WERI-Rb-1 (cell line): ENCODE data around the gene FIGN.

Experiments used
- DNase-seq: peaks from one replicate; pipeline ENCODE4 v3.0.0-alpha.2; 2020
- H3K27ac ChIP-seq: fragments of 250-450 bp; sonication (Bioruptor Pico); 2 replicates; pipeline ENCODE4 v1.5.1; 2020; ENCODE audit warnings: mild to moderate bottlenecking, moderate library complexity
- H3K27me3 ChIP-seq: fragments of 250-450 bp; sonication (Bioruptor Pico); 2 replicates; pipeline ENCODE4 v1.5.1; 2021; ENCODE audit warnings: mild to moderate bottlenecking, low read depth, moderate library complexity; ENCODE audit not compliant: insufficient read depth, severe bottlenecking
- H3K36me3 ChIP-seq: fragments of 250-450 bp; sonication (Bioruptor Pico); 2 replicates; pipeline ENCODE4 v1.5.1; 2020; ENCODE audit warnings: mild to moderate bottlenecking, moderate library complexity
- H3K4me3 ChIP-seq: 2 replicates; pipeline ENCODE4 v1.5.1; 2011; ENCODE audit warnings: low read depth, mild to moderate bottlenecking, control low read depth, low read length
- H3K9me3 ChIP-seq: fragments of 250-450 bp; sonication (Bioruptor Pico); 2 replicates; pipeline ENCODE4 v1.5.1; 2021; ENCODE audit warnings: mild to moderate bottlenecking, moderate library complexity; ENCODE audit not compliant: severe bottlenecking
- CTCF ChIP-seq: IDR thresholded peaks from 2 replicates; pipeline ENCODE4 v1.5.1; 2011; ENCODE audit warnings: low read depth, mild to moderate bottlenecking, control low read depth, inconsistent platforms, low read length

The FIGN gene

GRCh38 chr2:163594497-163594896 lies 141.3 kb downstream of the FIGN start:
- no peaks in the 10 kb centered on the region for H3K9me3 ChIP-seq
- H3K27me3 ChIP-seq, result no peaks in the 10 kb centered on the region
- no peaks in the 10 kb centered on the region for H3K36me3 ChIP-seq
- H3K27ac ChIP-seq, result no peak overlapping the region
- TF ChIP-seq CTCF, result no peak
- no peak for DNase-seq
- H3K4me3 ChIP-seq, result no peak overlapping the region

GRCh38 chr2:163593982-163594381 lies 141.8 kb downstream of the FIGN start:
- no peak for DNase-seq
- Histone ChIP-seq H3K36me3 (no peaks in the 10 kb centered on the region), H3K4me3 (no peak overlapping the region), H3K9me3 (no peaks in the 10 kb centered on the region), H3K27me3 (no peaks in the 10 kb centered on the region), H3K27ac (no peak overlapping the region)
- TF ChIP-seq CTCF, result no peak

- no peak for TF ChIP-seq CTCF
- H3K27me3 ChIP-seq, result no peaks in the 10 kb centered on the region
- no peak overlapping the region for H3K4me3 ChIP-seq
- no peaks in the 10 kb centered on the region for H3K36me3 ChIP-seq
- no peak overlapping the region for H3K27ac ChIP-seq
- H3K9me3 ChIP-seq, result no peaks in the 10 kb centered on the region
- DNase-seq, result no peak
These were observed 142.7 kb downstream of the FIGN start for GRCh38 chr2:163592954-163593622.

- H3K27me3 ChIP-seq, result no peaks in the 10 kb centered on the region
- no peak overlapping the region for H3K4me3 ChIP-seq
- H3K27ac ChIP-seq, result no peak overlapping the region
- TF ChIP-seq CTCF, result no peak
- no peaks in the 10 kb centered on the region for H3K36me3 ChIP-seq
- no peaks in the 10 kb centered on the region for H3K9me3 ChIP-seq
- no peak for DNase-seq
These were observed 144.3 kb downstream of the FIGN start for GRCh38 chr2:163591461-163591860.

- no peak for TF ChIP-seq CTCF
- H3K27ac ChIP-seq, result no peak overlapping the region
- H3K9me3 ChIP-seq, result no peaks in the 10 kb centered on the region
- no peak overlapping the region for H3K4me3 ChIP-seq
- no peaks in the 10 kb centered on the region for H3K36me3 ChIP-seq
- H3K27me3 ChIP-seq, result no peaks in the 10 kb centered on the region
- DNase-seq, result no peak
These were observed 155.1 kb downstream of the FIGN start for GRCh38 chr2:163580757-163581156.

GRCh38 chr2:163574309-163574708 lies 161.5 kb downstream of the FIGN start:
- Histone ChIP-seq H3K36me3 (no peaks in the 10 kb centered on the region), H3K4me3 (no peak overlapping the region), H3K27me3 (no peaks in the 10 kb centered on the region), H3K9me3 (no peaks in the 10 kb centered on the region), H3K27ac (no peak overlapping the region)
- TF ChIP-seq CTCF, result no peak
- no peak for DNase-seq
